ENCODE data around the gene FBH1.
"Not testable (repeated sequence)": the region's sequence is repeated elsewhere in the genome, so short reads cannot be mapped to it uniquely, and the experiment has no call there.

FBH1 gene

DNA sequence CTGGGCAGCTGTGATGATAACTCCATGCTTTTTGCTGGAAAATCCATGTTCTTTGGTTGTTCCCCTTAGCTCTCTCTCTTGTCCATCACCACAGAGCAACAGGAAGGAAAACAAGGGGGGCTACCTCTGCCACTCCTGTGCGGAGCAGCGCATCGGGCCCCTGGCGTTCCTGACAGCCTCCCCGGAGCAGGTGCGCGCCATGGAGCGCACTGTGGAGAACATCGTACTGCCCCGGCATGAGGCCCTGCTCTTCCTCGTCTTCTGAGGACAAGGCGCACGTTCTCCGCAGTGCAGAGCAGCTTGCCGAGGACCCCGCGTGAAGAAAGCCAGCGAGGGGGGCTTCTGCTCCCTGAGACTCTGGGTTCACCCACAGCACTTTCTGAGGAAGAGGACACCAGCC is 47.0 kb downstream of the FBH1 start:
- DNase-seq, result no peak
- TF ChIP-seq POLR2A (IDR thresholded peaks at IDR 0.05; ENCODE audit: low read length) (no peak), GATA1 (IDR thresholded peaks at IDR 0.05; ENCODE audit: low read depth, low read length) (no peak)

DNA sequence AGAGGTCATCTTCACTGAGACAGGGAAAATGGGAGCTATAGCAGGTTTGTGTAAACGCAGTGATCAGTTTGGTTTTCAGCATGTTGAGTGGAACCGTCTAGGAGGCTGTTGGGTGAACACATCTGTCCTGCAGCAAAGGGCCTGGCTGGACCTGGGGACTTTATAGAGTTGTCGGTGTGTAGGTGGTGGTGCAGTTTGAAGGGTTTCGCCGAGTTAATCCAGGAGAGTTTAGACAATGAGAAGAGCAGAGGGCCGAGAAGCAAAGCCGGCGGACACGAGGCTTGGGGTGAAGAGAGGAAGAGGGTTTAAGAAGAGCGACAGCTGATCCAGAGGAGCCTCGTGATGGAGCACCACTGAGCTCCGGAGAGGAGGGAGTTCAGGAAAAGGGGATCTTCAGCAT is 48.2 kb downstream of the FBH1 start:
- TF ChIP-seq GATA1 (IDR thresholded peaks at IDR 0.05; ENCODE audit: low read depth, low read length) (no peak), POLR2A (IDR thresholded peaks at IDR 0.05; ENCODE audit: low read length) (no peak)
- DNase-seq, result no peak

DNA sequence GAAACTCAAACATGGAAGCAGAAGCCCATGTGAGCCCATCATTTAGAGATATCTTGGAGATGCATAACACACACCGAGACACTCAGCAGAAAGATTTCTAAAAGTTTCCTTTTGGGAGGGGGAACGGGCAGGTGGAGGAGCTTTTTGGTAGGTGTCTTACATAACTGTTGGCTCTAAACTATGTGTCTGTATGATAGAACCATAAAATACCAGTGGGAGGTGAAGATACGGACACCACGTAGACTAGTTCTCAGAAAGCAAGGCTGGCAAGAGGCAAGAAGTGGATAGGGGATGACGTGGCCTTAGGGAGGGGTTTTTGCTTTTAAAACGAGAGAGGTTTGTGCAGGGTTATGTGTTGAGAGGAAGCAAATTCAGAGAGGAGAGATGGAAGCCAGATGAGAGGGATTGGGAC is 50.8 kb downstream of the FBH1 start:
- peak; percentile 60 to 68 for DNase-seq
- peak; percentile 46 for TF ChIP-seq POLR2A (IDR thresholded peaks at IDR 0.05; ENCODE audit: low read length)
- TF ChIP-seq GATA1 (IDR thresholded peaks at IDR 0.05; ENCODE audit: low read depth, low read length), result no peak

DNA sequence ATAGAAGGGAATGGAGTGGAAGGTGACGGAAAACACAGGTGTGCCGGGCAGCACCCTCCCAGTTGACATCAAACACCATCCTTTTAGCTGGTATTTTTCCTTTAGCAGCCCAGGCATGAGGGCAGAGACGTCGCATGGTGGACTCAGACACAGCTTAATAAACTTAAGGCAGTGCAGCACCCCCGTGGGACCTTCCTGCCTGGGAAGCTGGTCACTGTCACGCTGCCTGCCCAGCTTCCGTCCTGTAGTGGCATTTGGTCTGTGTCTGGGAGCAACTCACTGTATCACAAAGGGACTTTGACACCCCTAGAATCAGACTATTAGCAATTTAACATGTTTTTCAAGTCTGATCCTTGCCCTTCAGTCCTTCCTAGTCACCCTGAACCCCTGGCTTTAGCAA is 51.5 kb downstream of the FBH1 start:
- no peak for DNase-seq
- TF ChIP-seq POLR2A (IDR thresholded peaks at IDR 0.05; ENCODE audit: low read length) (no peak), GATA1 (IDR thresholded peaks at IDR 0.05; ENCODE audit: low read depth, low read length) (no peak)

DNA sequence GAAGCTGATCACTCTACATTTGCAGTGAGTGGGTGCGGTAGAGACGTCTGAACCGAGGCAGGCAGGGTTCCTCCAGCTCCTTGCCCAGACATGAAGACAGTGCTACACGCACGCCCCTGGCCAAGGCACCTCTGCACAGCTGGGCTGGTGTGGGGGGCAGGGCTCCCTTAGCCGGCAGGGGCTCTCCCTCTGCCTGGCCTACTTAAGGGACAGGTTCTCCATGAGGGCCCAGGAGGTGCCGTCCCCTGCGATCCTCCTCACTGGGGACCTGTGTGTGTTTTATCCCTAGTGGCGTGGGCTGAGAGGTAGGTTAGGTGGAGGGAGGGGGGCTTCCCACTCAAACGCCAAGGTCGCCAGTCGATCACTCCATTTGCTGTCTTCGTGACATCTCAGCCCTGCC is 52.0 kb downstream of the FBH1 start:
- DNase-seq, result no peak

DNA sequence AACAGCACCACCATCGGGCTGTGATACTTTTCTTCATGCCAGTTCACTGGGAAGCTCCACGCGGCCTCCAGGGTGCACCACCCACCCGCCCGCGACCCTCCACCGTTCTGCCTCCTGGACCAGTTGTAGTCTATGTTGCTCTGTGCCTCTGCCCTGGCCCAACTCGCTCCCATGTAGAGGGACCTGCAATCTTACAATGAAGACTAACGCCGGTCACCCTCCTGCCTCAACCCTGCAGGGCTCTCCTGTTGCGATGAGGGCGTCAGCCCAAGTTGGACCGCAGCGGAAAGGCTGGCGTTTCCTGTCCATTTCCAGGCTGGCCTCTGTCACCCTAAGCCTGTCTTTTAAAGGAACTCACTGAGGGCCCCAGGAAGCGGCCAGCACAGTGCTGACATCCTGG is 52.4 kb downstream of the FBH1 start:
- no peak for DNase-seq
- TF ChIP-seq GATA1 (IDR thresholded peaks at IDR 0.05; ENCODE audit: low read depth, low read length) (no peak), POLR2A (IDR thresholded peaks at IDR 0.05; ENCODE audit: low read length) (no peak)

More for the DNA sequence above, 52.0 kb downstream of the FBH1 start:
- TF ChIP-seq GATA1 (IDR thresholded peaks at IDR 0.05; ENCODE audit: low read depth, low read length), result no peak
- TF ChIP-seq POLR2A (IDR thresholded peaks at IDR 0.05; ENCODE audit: low read length), result no peak

DNA sequence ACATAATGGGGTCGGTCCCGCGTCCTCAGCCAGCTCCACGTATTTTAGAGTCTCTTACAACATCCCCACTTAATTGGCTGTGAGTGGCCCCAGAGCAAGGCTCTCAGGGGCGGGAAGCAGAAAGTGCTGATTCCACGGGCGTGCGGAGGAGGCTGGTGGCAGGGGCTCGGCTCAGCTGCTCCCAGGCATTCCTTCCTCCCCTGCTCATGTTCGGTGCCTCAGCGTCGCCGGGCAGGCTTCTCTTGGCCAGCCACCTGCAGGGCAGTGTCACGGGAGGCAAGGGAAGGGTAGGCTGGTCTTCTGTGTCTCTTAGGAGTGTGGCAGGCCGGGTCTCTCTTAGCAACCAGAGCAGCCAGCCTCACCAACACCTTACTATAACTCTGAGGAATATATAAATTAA is 53.5 kb downstream of the FBH1 start:
- no peak for TF ChIP-seq GATA1 (IDR thresholded peaks at IDR 0.05; ENCODE audit: low read depth, low read length)
- TF ChIP-seq POLR2A (IDR thresholded peaks at IDR 0.05; ENCODE audit: low read length), result no peak
- no peak for DNase-seq

DNA sequence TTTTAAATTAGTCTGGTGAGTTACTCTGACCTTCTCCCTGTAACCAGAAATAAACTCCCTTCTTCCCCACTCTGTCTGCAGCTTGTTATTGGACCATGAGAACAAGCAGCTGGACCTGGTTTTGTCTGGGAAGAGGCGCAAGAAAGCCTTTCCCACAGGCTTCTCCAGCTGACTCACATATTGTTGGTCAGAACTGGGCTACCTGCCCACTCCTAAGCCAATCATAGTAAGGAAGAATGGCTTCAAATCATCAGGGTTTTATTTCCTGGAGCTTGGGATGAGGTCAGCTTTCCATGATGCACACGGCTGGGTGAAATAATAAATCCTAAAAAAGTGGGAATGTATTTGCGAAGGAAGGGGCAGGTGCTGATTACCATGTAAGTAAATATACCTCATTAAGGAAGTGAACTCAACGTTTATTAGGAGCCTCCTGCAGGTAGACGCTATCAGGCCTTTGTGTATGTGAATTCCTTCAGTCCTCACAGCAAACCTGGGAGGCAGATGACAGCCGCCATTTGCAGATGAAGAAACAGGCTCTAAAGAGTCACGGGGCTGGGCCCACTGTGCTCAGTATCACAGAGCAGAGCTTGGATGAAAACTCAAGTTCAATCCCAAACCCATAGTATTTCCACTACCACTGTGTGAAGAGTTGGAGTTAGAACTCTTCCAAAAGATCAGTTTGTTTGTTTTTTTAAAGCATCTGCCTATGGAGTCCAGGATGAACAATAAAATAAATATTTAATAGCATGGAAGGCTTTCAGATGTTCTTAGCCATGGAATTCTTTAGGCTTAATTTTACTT is 54.5 kb downstream of the FBH1 start:
- no peak for TF ChIP-seq POLR2A (IDR thresholded peaks at IDR 0.05; ENCODE audit: low read length)
- no peak for TF ChIP-seq GATA1 (IDR thresholded peaks at IDR 0.05; ENCODE audit: low read depth, low read length)
- DNase-seq, result no peak

DNA sequence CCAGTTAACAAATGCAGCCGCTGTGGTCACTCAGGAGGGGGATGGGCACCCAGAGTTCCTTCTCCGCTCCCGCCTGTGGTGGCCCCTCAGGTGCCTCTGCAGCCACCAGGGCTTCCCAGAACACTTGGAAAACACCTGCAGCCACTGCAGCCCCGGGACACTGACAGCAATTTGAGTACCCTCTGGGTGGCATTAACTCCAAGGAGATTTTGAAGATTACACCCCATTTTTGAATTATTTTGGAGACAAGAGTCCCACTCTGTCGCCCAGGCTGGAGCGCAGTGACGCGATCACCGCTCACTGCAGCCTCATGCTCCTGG is 55.1 kb downstream of the FBH1 start:
- TF ChIP-seq POLR2A (IDR thresholded peaks at IDR 0.05; ENCODE audit: low read length) (no peak), GATA1 (IDR thresholded peaks at IDR 0.05; ENCODE audit: low read depth, low read length) (no peak)
- no peak for DNase-seq

DNA sequence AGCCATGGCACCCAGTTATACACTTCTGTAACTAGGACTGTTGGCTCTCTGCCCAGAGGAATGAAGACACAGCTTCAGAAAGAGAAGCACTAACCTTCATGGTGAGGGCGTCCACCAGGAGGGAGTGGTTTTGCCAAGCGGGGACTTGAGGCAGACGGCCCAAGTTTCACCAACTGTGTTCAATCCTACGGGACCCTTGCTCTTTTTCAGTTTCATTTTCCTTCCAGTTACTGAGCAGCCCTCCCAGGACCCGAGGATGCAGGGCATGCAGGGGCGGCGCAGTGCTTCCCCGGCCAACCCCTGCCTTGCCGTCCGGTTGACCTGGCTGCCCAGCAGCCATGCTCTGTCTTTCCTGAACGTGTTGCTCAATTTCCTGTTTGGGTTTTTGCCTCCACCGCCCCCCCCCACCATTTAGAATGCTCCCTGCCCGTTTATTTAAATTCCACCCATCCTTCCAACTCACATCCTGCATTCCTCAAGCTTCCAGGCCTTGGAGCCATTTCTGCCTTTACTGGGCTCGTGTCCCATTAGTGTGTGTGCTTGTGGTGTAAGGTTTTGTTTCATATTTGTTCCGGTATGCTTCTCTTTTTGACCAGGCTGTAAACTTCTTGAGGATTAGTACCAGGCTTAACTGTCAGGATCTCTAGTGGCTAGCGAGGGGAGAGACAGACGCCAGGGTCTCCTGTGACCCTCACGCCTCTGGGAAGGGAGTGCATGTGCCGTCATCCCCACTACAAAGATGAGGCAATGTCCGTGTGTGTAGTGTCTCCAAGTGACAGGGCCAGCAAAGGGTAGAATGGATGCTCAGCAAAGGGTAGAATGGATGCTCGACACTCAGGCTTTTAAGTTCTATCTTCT is 55.7 kb downstream of the FBH1 start:
- TF ChIP-seq POLR2A (IDR thresholded peaks at IDR 0.05; ENCODE audit: low read length) (no peak), GATA1 (IDR thresholded peaks at IDR 0.05; ENCODE audit: low read depth, low read length) (no peak)
- DNase-seq, result peak; percentile 17 to 39

DNA sequence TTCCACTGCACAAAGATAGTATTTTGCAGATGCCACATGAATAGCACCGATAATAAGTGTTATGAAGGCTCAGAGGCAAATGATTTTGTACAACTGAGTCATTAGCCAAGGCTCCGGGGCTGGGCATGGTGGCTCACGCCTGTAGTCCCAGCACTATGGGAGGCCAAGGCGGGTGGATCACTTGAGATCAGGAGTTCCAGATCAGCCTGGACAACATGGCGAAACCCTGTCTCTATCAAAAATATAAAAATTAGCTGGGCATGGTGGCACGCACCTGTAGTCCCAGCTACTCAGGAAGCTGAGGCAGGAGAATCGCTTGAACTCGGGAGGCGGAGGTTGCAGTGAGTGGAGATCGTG is 56.4 kb downstream of the FBH1 start:
- not testable (repeated sequence) for DNase-seq

DNA sequence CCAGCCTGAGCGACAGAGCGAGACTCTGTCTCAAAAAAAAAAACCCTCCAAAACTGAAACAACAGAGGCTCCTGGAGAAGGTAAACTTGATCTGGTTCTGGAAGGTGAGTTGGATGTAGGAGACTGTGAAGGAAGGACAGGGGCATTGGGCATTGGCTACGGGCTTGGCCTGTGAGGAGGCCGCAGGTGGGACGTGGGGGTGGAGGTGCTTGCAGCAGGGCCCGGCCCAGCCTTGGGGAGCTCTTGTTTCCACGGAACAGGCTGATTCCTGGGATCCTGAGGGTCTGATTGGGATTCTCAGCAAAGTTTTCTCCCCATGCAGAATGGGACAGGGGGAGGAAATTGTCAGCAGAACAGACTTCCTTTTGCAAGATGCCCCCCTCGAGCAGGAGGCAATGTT is 56.7 kb downstream of the FBH1 start:
- no peak for TF ChIP-seq GATA1 (IDR thresholded peaks at IDR 0.05; ENCODE audit: low read depth, low read length)
- TF ChIP-seq POLR2A (IDR thresholded peaks at IDR 0.05; ENCODE audit: low read length), result no peak
- no peak for DNase-seq

DNA sequence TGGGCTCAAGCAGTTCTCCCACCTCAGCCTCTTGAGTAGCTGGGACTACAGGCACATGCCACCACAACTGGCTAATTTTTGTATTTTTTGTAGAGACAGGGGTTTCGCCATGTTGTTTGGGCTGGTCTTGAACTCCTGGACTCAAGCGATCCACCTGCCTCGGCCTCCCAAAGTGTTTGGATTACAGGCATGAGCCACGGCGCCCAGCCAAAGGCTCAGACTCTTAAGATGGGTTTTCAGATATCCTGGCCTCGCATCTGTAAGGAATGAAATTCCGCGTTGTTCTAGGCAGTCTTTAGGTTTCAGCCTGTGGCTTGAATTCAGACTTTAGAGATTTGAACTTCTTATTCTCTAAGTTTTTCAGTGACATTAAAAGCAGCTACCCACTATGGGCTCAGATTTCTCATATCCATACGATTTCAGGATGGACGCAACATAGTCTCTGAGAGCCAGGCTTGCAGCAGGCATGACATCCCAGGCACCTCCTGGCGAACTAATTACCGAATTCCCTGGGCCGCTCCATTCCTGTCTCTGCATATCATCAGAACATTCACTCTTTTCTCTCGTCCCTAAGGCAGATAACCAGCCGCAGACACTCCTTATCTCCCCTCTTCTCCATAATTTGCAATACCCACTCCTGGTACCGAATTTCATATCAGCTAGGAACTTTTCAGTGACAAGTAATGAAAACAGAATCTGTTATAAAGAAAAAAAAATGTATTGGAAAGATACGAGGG is 57.6 kb downstream of the FBH1 start:
- TF ChIP-seq GATA1 (IDR thresholded peaks at IDR 0.05; ENCODE audit: low read depth, low read length) (no peak), POLR2A (IDR thresholded peaks at IDR 0.05; ENCODE audit: low read length) (no peak)
- no peak for DNase-seq

DNA sequence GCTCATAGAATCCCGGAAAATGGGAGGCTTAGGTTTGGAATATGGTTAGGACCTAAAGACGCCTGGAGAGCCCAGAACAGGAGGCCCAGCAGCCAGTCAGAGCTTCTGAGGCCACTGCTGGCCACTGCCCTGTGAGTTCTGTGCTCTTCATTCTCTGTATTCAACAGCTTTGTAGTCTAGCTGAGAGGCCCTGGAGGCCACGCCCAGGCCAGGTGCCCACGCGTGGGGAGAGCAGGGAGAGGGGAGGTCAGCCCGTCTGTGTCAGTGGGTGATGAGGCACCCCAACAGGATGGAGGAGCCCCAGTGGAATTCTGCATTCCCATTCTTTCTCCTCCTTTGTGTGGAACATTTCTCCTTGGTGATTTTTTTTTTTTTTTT is 58.2 kb downstream of the FBH1 start:
- DNase-seq, result no peak
- TF ChIP-seq GATA1 (IDR thresholded peaks at IDR 0.05; ENCODE audit: low read depth, low read length) (no peak), POLR2A (IDR thresholded peaks at IDR 0.05; ENCODE audit: low read length) (no peak)

All from erythroblast (primary cell).